A673 (cell line): ENCODE measurements around the gene NLRP1. TPM values are rescaled to one million over a fixed set of nuclear protein-coding genes. Genes with fewer than 3 reads are reported as not detected.

Experiments
- BruUV-seq: library from RNA; stranded (reverse); fragments of 400-500 nt; replicated peaks from 2 replicates; lab custom pipeline; 2021; lab: Mats Ljungman, UMichigan
- CTCF ChIA-PET: fragments of 300-600 bp; sonication (Branson Sonifier 250); formaldehyde crosslinking; loops from one replicate; lab custom pipeline; 2022; ENCODE audit warnings: antibody characterized with exemption; lab: Charles Lee
- POLR2A ChIA-PET: fragments of 300-600 bp; sonication (Branson Sonifier 250); formaldehyde crosslinking; loops from one replicate; lab custom pipeline; 2022; ENCODE audit warnings: antibody characterized with exemption; ENCODE audit not compliant: low non-redundant PET; lab: Charles Lee
- DNase-seq: peaks from one replicate; pipeline ENCODE4 v3.0.0-alpha.2; 2015; ENCODE audit warnings: low spot score
- H3K27ac ChIP-seq: fragments of 200-600 bp; sonication (generic); 2 replicates; pipeline ENCODE4 v1.5.1; 2016; ENCODE audit warnings: mixed run types, low read depth, mild to moderate bottlenecking, mixed read lengths, antibody characterized with exemption, low read length; ENCODE audit not compliant: poor library complexity, severe bottlenecking
- H3K27me3 ChIP-seq: fragments of 200-600 bp; sonication (generic); replicated peaks from 2 replicates; pipeline ENCODE4 v1.6.1; 2017; ENCODE audit warnings: mixed run types, low read depth, mild to moderate bottlenecking, mixed read lengths, antibody characterized with exemption, low read length; ENCODE audit not compliant: insufficient read depth, poor library complexity
- H3K36me3 ChIP-seq: fragments of 200-600 bp; sonication (generic); 2 replicates; pipeline ENCODE4 v1.6.1; 2016; ENCODE audit warnings: mixed run types, mild to moderate bottlenecking, mixed read lengths, antibody characterized with exemption, low read length; ENCODE audit not compliant: insufficient read depth, poor library complexity, severe bottlenecking
- H3K4me1 ChIP-seq: fragments of 200-600 bp; sonication (generic); 2 replicates; pipeline ENCODE4 v1.6.1; 2017; ENCODE audit warnings: mixed run types, mild to moderate bottlenecking, mixed read lengths, antibody characterized with exemption, low read length; ENCODE audit not compliant: insufficient read depth, poor library complexity, severe bottlenecking
- H3K4me3 ChIP-seq: fragments of 200-600 bp; sonication (generic); 2 replicates; pipeline ENCODE4 v1.5.1; 2016; ENCODE audit warnings: low read depth, mixed run types, mild to moderate bottlenecking, mixed read lengths, low read length; ENCODE audit not compliant: poor library complexity, severe bottlenecking
- H3K9me3 ChIP-seq: fragments of 200-600 bp; sonication (generic); 2 replicates; pipeline ENCODE4 v1.6.1; 2016; ENCODE audit warnings: mixed run types, low read depth, mild to moderate bottlenecking, mixed read lengths, antibody characterized with exemption, low read length; ENCODE audit not compliant: poor library complexity, severe bottlenecking
- CTCF ChIP-seq: fragments of 300-800, 200-600 bp; sonication (generic); conservative IDR thresholded peaks from 2 replicates; pipeline ENCODE4 v1.5.1; 2017; ENCODE audit warnings: low read depth, mild to moderate bottlenecking, antibody characterized with exemption, low read length, moderate library complexity, mixed read lengths
- EZH2 ChIP-seq: fragments of 200-600 bp; sonication (generic); IDR thresholded peaks from 2 replicates; pipeline ENCODE4 v1.6.1; 2017; ENCODE audit warnings: borderline replicate concordance, low read depth, mild to moderate bottlenecking, mixed read lengths, antibody characterized with exemption, low read length; ENCODE audit not compliant: poor library complexity, severe bottlenecking
- intact Hi-C: fragments of 100-400 bp; cut with micrococcal nuclease; formaldehyde crosslinking; loops from one replicate; pipeline ENCODE4 v1.10.0; 2022; ENCODE audit not compliant: unreplicated experiment
- total RNA-seq: library from RNA; stranded (reverse); gene quantifications from 2 replicates; pipeline ENCODE4 v1.2.3, GENCODE V29; 2021

NLRP1 gene
- total RNA-seq, 1 experiment from 2014 or later, result 5.2 TPM

GRCh38 chr17:5500247-5500588 is 84.1 kb downstream of the NLRP1 start:
- no peak for DNase-seq
- ChIA-PET CTCF (no interaction called here), POLR2A (no interaction called here)
- no peaks in the 10 kb centered on the region for H3K9me3 ChIP-seq
- H3K4me3 ChIP-seq, result peak overlapping the region; percentile 73
- no peak for TF ChIP-seq EZH2
- peaks cover 8% of the 10 kb centered on the region for H3K4me1 ChIP-seq
- intact Hi-C loops, result no loop called here
- peaks cover 9% of the 10 kb centered on the region for H3K27me3 ChIP-seq
- H3K27ac ChIP-seq, result no peak overlapping the region
- H3K36me3 ChIP-seq, result no peaks in the 10 kb centered on the region
- no TSS peak for BruUV-seq

DNA sequence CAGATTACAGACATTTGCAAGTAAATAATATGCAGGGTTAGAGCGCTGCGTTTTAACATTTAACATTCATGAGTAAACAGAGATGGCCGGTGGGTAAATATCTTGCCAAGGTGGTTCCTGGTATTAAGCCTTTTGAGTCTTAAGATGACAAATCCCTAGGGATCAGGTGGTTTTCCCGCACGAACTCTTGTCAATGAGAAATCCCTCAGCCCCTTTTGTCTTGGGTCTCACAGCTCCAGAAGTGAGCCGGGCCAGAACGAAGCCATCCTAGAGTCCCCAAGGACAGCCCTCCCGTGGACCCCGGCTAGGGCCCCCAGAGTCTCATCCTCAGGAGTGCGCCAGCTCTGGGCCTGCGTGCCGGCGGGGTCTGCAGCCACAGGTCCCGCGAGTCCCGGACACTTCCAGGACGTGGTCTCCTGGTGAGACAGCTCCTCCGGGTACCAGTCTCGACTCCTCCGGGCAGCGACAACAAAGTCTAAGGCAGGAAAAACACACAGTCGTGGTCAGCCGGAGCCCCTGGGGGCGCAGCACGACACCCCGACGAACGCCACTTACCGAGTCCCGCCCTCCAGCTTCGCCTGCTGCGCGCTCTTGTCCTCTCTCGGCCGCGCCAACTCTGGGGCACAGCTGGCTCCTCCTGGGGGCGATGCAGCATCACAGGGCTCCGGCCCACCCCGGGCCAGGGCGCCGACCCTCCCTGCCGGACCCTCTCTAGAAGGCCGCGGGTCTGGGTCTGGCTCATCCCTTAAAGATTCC is 84.7 kb downstream of the NLRP1 start:
- BruUV-seq, result no TSS peak
- H3K27ac ChIP-seq, result no peak overlapping the region

DNA sequence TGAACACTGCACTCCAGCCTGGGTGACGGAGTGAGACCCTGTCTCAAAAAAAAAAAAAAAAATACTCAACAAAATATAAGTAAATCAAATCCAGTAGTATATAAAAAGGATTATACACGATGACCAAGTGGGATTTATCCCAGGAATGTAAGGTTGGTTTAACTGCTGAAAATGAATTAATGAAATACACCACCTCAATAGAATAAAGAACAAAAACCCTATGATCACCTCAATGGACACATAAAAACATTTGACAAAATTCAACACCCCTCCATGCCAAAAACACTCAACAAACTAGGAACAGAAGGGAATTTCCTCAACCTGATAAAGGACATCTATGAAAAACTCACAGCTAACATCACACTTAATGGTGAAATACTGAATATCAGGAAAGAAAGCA is 91.3 kb downstream of the NLRP1 start:
- H3K9me3 ChIP-seq, result peaks cover 4% of the 10 kb centered on the region
- H3K4me3 ChIP-seq, result no peak overlapping the region
- H3K4me1 ChIP-seq, result peaks cover 2% of the 10 kb centered on the region
- CTCF ChIA-PET, result no interaction called here
- DNase-seq, result no peak
- BruUV-seq, result no TSS peak
- no peaks in the 10 kb centered on the region for H3K27me3 ChIP-seq
- no peak overlapping the region for H3K27ac ChIP-seq
- peaks cover 30% of the 10 kb centered on the region for H3K36me3 ChIP-seq
- POLR2A ChIA-PET, result no interaction called here
- intact Hi-C loops, result no loop called here
- no peak for TF ChIP-seq CTCF
- TF ChIP-seq EZH2, result no peak

More for the DNA sequence above, 84.7 kb downstream of the NLRP1 start:
- no peaks in the 10 kb centered on the region for H3K36me3 ChIP-seq
- POLR2A ChIA-PET, result no interaction called here
- no peaks in the 10 kb centered on the region for H3K9me3 ChIP-seq
- intact Hi-C loops, result no loop called here
- H3K4me3 ChIP-seq, result peak overlapping the region; percentile 73
- TF ChIP-seq EZH2 (no peak), CTCF (no peak)
- H3K4me1 ChIP-seq, result peaks cover 8% of the 10 kb centered on the region
- H3K27me3 ChIP-seq, result peaks cover 9% of the 10 kb centered on the region
- DNase-seq, result peak; percentile 22
- CTCF ChIA-PET, result no interaction called here

GRCh38 chr17:5488752-5489151 is 95.6 kb downstream of the NLRP1 start:
- Histone ChIP-seq H3K27ac (no peak overlapping the region), H3K27me3 (no peaks in the 10 kb centered on the region), H3K4me3 (no peak overlapping the region), H3K9me3 (peaks cover 4% of the 10 kb centered on the region), H3K4me1 (peaks cover 14% of the 10 kb centered on the region), H3K36me3 (peaks cover 38% of the 10 kb centered on the region)
- no peak for TF ChIP-seq EZH2
- BruUV-seq, result no TSS peak
- ChIA-PET POLR2A (no interaction called here), CTCF (no interaction called here)
- DNase-seq, result no peak
- intact Hi-C loops, result no loop called here
